Activated naive CD8-positive, alpha-beta T cell treated with anti-CD3 and anti-CD28 coated beads, Interleukin-2, amount 10 ng/mL, durations not matched to agents 7 days and 5 days (primary cell): Measurements from ENCODE around the gene SPDYE2B. TPM values are rescaled to one million over a fixed set of nuclear protein-coding genes. Genes with fewer than 3 reads are reported as not detected.
"Not testable (repeated sequence)": the region's sequence is repeated elsewhere in the genome, so short reads cannot be mapped to it uniquely, and the experiment has no call there.

Source experiments
- ATAC-seq: fragments of 150-1000 bp; cut with Tn5 transposase; one replicate; pipeline ENCODE4 v1.10.0; 2021; ENCODE audit warnings: low read depth, moderate library complexity
- POLR2A ChIA-PET: fragments of 350-600 bp; sonication (Branson Sonifier 250); formaldehyde crosslinking; loops from one replicate; lab custom pipeline; 2021; ENCODE audit warnings: antibody characterized with exemption; lab: Charles Lee
- DNase-seq: peaks from one replicate; pipeline ENCODE4 v3.0.0; 2021
- H3K27ac Mint-ChIP-seq: one replicate; pipeline ENCODE4 v1.8.0; 2022; ENCODE audit warnings: mild to moderate bottlenecking, mixed read lengths
- H3K27me3 Mint-ChIP-seq: one replicate; pipeline ENCODE4 v1.8.0; 2022; ENCODE audit warnings: mild to moderate bottlenecking, moderate library complexity, mixed read lengths
- H3K36me3 Mint-ChIP-seq: one replicate; pipeline ENCODE4 v1.8.0; 2021; ENCODE audit warnings: mild to moderate bottlenecking, mixed read lengths
- H3K4me1 Mint-ChIP-seq: one replicate; pipeline ENCODE4 v1.8.0; 2021; ENCODE audit warnings: mixed read lengths
- H3K4me3 Mint-ChIP-seq: one replicate; pipeline ENCODE4 v1.8.0; 2022; ENCODE audit warnings: mild to moderate bottlenecking, moderate library complexity, mixed read lengths
- H3K9me3 Mint-ChIP-seq: one replicate; pipeline ENCODE4 v1.8.0; 2021; ENCODE audit warnings: mixed read lengths
- total RNA-seq, 2 experiments: library from RNA; stranded (reverse); gene quantifications; one replicate each; pipeline ENCODE4 v1.2.3, GENCODE V29; 2021

The SPDYE2B gene
- total RNA-seq = not detected

- POLR2A ChIA-PET, H3K36me3 Mint-ChIP-seq, H3K9me3 Mint-ChIP-seq, H3K4me1 Mint-ChIP-seq, H3K4me3 Mint-ChIP-seq, H3K27me3 Mint-ChIP-seq, ATAC-seq, DNase-seq, H3K27ac Mint-ChIP-seq: not testable (repeated sequence)
These were observed at the start of gene SPDYE2B for GRCh38 chr7:102649924-102650323. Gene SPDYE2B (plus strand): TSS chr7:102650319. CDS start chr7:102652349, 2,030 bp downstream.

DNA sequence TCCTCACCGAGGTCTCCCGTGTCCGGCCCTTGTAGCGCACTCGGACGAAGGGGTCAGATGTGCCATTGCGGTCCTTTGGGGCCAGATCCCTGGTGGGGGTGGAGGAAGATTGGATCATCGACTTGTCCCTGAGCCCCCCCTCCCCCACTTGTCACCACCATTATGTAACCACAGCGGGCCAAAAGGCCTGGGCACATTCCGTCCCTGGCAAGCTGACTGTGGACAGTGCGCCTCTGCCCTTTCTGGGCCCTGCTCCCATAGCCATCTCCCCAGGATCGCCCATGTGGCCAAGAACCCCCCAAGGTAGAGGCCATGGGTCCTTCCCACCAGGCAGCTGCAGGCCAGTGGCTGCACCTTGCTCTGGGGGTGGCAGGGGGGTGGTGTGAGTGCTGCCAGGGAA lies 47.8 kb upstream of the SPDYE2B start:
- POLR2A ChIA-PET, H3K36me3 Mint-ChIP-seq, DNase-seq, H3K4me3 Mint-ChIP-seq, H3K27ac Mint-ChIP-seq, H3K27me3 Mint-ChIP-seq, H3K9me3 Mint-ChIP-seq, ATAC-seq, H3K4me1 Mint-ChIP-seq: not testable (repeated sequence)

DNA sequence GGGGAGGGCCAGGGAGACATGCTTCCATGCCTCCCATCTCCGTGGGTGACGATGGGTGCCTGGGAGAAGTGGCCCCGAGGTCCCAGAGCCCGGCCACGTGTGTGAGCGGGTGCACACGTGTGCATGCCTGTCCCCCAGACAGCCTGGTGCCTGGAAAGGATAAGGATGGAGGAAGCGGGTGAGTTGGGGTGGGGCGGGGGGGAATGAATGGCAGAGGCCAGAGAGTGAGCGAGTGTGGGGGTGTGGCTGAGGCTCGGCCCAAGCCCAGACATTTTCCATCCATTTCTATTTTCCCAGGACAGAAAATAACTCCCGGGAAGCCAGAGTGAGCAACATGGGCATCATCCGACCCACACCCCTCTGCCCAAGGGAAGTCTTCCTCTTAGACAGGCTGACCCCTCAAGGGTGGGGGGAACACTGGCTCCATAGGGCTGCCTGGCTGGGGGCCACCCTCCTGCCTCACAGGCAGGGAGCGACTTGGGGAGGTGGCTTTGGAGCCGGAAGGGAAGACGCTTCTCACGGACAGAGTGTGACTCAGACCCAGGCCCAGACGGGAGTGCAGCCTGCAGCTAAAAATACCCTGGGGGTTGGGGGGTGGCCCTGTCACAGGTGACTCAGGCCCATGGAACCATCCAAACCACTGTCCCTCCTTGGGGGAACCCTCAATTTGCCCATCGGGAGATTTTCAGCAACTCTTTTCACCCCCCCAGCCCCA lies 45.5 kb upstream of the SPDYE2B start:
- H3K27ac Mint-ChIP-seq, H3K36me3 Mint-ChIP-seq, POLR2A ChIA-PET, H3K27me3 Mint-ChIP-seq, H3K4me1 Mint-ChIP-seq, DNase-seq, ATAC-seq, H3K9me3 Mint-ChIP-seq, H3K4me3 Mint-ChIP-seq: not testable (repeated sequence)

DNA sequence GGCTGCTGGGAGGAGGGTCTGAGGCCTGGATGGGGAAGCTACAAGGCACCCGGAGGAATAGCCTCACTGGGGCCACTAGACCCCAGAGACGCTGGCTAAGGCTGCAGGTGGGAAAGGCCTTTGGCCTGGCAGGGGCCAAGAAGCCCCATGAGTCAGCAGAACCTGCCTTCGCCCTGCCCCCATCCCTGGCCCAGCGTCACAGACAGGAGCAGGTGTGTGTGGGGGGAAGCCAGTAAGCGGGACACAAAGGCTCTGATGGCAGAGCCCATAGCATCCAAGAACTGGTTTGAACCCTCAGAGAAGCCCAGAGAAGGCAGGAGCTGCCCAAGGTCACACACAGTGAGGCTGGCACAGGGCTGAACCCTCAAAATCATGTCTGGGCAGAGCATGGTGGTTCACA lies 43.3 kb upstream of the SPDYE2B start:
- ATAC-seq, H3K4me3 Mint-ChIP-seq, H3K36me3 Mint-ChIP-seq, H3K27ac Mint-ChIP-seq, H3K27me3 Mint-ChIP-seq, DNase-seq, H3K9me3 Mint-ChIP-seq, POLR2A ChIA-PET, H3K4me1 Mint-ChIP-seq: not testable (repeated sequence)

DNA sequence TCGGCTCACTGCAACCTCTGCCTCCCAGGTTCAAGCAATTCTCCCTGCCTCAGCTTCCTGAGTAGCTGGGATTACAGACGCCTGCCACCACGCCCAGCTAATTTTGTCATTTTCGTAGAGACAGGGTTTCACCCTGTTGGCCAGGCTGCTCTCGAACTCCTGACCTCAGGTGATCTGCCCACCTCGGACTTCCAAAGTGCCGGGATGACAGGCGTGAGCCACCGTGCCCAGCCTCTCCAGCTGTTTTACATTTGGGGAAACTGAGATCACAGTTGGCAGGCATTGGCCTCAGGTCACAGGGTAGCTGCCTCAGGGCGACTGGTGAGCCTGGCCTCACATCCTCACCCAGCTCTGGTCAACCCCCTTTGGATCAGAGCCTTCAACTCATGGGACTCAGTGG lies 40.4 kb upstream of the SPDYE2B start:
- ATAC-seq, H3K4me1 Mint-ChIP-seq, H3K36me3 Mint-ChIP-seq, H3K27ac Mint-ChIP-seq, H3K27me3 Mint-ChIP-seq, H3K9me3 Mint-ChIP-seq, DNase-seq, H3K4me3 Mint-ChIP-seq, POLR2A ChIA-PET: not testable (repeated sequence)

- ATAC-seq, H3K27ac Mint-ChIP-seq, DNase-seq, H3K27me3 Mint-ChIP-seq, H3K36me3 Mint-ChIP-seq, H3K9me3 Mint-ChIP-seq, H3K4me1 Mint-ChIP-seq, H3K4me3 Mint-ChIP-seq, POLR2A ChIA-PET: not testable (repeated sequence)
These were observed 39.7 kb upstream of the SPDYE2B start for GRCh38 chr7:102610441-102610840.

DNA sequence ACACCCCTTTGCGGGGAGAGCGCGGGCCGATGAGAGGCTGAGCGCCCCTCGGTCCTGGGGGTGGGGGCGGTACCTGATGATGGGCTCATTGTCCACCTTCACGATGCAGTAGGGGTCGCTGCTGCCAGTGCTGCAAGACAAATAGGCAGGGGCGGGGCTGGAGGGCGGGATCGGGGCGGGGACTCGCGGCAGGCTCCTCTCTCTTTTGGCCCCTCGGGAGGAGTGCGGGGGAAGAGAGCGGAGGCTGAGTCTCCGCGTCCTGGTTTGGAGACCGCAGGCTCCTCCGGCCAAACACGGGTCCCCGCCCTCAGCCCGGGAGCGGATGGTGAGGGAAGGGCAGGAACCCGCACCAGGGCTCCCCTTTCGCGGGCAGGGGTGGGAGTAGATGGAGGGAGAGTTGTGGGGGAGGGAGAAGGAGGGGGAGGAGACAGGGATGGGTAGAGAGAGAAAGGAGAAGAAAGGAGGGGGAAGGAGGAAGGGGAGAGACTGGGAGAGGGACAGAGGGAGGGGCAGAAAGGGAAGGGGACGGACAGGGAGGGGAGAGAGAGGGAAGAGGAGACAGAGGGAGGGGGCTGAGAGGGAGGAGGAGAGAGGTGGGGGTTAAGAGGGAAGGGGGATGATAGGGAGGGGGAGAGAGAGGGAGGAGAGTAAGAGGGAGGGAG lies 39.0 kb upstream of the SPDYE2B start:
- ATAC-seq = peak; percentile 69
- DNase-seq, H3K9me3 Mint-ChIP-seq, H3K27me3 Mint-ChIP-seq, H3K4me3 Mint-ChIP-seq, H3K4me1 Mint-ChIP-seq, POLR2A ChIA-PET, H3K27ac Mint-ChIP-seq, H3K36me3 Mint-ChIP-seq: not testable (repeated sequence)

GRCh38 chr7:102611675-102612325 lies 38.3 kb upstream of the SPDYE2B start:
- ATAC-seq, H3K9me3 Mint-ChIP-seq, H3K4me1 Mint-ChIP-seq, H3K36me3 Mint-ChIP-seq, DNase-seq, H3K4me3 Mint-ChIP-seq, POLR2A ChIA-PET, H3K27ac Mint-ChIP-seq, H3K27me3 Mint-ChIP-seq: not testable (repeated sequence)

DNA sequence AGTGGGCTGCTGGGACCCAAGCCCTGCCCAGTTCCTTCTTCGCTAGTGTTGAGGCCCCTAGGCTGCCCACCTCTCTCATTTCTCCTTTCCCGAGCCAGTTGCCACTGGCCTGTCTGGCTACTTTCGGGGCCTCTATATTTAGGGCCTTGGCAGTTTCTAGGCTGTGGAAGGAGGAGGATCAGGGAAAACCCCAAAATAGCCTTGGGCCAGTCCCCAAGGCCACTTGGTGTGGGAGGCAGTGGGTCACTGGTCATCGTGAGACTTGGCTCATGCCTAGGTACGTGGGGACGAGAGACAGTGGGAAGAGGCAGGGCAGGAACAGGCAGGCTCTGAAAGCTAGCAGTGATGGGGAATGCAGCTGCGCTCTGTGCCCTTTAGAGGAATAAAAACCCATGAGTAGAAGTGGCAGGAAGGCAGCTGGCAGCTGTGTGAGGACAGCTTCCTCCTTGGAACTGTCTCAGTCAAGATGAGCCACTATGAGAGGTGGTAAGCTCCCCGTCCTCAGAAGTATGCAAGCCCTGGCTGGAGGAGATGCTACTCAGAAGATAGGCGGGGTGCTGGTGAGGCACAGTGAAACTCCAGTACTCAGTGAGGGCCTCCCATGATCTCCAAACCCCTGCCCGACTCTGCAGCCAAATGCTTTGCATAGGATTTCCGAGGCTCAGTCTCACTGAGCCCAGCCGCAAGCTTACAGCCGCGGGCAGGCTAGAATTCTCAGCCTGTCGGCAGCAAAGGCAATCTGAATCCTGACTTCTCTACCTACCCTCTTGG lies 36.4 kb upstream of the SPDYE2B start:
- H3K27ac Mint-ChIP-seq, H3K9me3 Mint-ChIP-seq, H3K4me1 Mint-ChIP-seq, H3K27me3 Mint-ChIP-seq, DNase-seq, POLR2A ChIA-PET, H3K4me3 Mint-ChIP-seq, ATAC-seq, H3K36me3 Mint-ChIP-seq: not testable (repeated sequence)

GRCh38 chr7:102614346-102614697 lies 35.8 kb upstream of the SPDYE2B start:
- H3K4me3 Mint-ChIP-seq, H3K4me1 Mint-ChIP-seq, ATAC-seq, H3K9me3 Mint-ChIP-seq, DNase-seq, H3K27ac Mint-ChIP-seq, H3K36me3 Mint-ChIP-seq, H3K27me3 Mint-ChIP-seq, POLR2A ChIA-PET: not testable (repeated sequence)

DNA sequence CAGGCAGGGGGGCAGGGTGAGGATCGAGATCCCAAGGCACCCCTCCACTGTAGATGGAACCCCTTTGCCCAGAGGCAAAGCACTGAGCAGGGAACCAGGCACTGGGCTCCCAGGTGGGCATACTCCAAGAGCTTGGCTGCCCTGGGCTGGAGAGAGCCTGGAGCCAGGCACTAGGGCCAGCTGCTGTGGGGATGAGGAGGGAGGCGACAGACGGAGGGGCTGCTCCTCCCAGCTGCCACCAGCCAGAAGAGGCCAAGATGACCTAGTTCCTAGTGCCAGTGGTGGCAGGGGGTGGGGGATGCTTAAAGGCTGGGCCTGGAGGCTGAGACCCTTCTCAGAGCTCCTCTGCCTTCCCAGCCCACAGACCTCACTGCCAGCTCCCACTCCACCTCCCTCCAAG lies 35.2 kb upstream of the SPDYE2B start:
- H3K4me3 Mint-ChIP-seq, H3K4me1 Mint-ChIP-seq, ATAC-seq, H3K36me3 Mint-ChIP-seq, POLR2A ChIA-PET, H3K27me3 Mint-ChIP-seq, H3K27ac Mint-ChIP-seq, H3K9me3 Mint-ChIP-seq, DNase-seq: not testable (repeated sequence)

GRCh38 chr7:102615930-102616329 lies 34.2 kb upstream of the SPDYE2B start:
- H3K4me1 Mint-ChIP-seq, H3K9me3 Mint-ChIP-seq, H3K4me3 Mint-ChIP-seq, H3K27ac Mint-ChIP-seq, DNase-seq, POLR2A ChIA-PET, H3K36me3 Mint-ChIP-seq, H3K27me3 Mint-ChIP-seq, ATAC-seq: not testable (repeated sequence)

DNA sequence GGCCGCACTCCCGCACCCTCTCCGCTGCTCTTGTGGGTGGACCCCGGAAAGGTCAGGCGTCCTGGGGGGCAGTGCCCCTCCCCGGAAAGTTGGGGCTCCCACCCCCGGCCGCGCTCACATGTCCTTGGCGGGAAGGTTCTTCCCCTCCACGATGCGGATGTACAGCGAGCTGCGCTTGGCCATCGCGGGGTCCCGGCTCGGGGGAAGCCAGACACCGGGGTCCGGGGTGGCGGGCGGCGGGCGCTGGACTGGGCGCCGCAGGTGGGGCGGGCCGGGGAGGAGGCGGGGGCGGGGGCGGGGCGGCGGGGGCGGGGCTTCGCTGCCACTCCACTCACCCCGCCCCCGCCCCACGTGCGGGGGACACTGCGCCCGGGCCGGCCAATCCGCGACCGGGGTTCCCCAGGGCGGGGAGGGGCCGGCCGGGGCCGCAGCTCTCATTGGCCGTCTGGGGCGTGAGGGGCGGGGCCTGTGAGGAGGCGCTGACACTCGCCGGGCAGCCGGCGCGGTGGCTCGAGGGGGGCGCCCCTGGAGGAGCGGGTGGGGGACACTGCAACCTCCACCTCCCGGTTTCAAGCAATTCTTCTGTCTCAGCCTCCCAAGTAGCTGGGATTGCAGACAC lies 33.5 kb upstream of the SPDYE2B start, which contains the start of gene RASA4:
TSS of gene RASA4 (minus strand) at position 250 of the 619 bp plus-strand sequence. CDS start at position 183, 67 bp downstream.
- H3K27me3 Mint-ChIP-seq, H3K27ac Mint-ChIP-seq, POLR2A ChIA-PET, H3K4me3 Mint-ChIP-seq, H3K9me3 Mint-ChIP-seq, H3K36me3 Mint-ChIP-seq, H3K4me1 Mint-ChIP-seq: not testable (repeated sequence)
- ATAC-seq = peak; percentile 98
- DNase-seq = peak; percentile 62
